ACHN (cell line): ENCODE data around the gene CDX2.
"Not testable (repeated sequence)": the region's sequence is repeated elsewhere in the genome, so short reads cannot be mapped to it uniquely, and the experiment has no call there.

ENCODE experiments used
- DNase-seq: peaks from one replicate; pipeline ENCODE4 v3.0.0-alpha.2; 2015
- in situ Hi-C: cut with HindIII; loops from 2 replicates; pipeline ENCODE4 v1.10.0; 2017; ENCODE audit warnings: low sequenced_read_pairs, low pct_ligation_motif_present, low pct_unique_long_range_greater_than_20kb

The CDX2 gene, protein sequence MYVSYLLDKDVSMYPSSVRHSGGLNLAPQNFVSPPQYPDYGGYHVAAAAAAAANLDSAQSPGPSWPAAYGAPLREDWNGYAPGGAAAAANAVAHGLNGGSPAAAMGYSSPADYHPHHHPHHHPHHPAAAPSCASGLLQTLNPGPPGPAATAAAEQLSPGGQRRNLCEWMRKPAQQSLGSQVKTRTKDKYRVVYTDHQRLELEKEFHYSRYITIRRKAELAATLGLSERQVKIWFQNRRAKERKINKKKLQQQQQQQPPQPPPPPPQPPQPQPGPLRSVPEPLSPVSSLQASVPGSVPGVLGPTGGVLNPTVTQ

DNA sequence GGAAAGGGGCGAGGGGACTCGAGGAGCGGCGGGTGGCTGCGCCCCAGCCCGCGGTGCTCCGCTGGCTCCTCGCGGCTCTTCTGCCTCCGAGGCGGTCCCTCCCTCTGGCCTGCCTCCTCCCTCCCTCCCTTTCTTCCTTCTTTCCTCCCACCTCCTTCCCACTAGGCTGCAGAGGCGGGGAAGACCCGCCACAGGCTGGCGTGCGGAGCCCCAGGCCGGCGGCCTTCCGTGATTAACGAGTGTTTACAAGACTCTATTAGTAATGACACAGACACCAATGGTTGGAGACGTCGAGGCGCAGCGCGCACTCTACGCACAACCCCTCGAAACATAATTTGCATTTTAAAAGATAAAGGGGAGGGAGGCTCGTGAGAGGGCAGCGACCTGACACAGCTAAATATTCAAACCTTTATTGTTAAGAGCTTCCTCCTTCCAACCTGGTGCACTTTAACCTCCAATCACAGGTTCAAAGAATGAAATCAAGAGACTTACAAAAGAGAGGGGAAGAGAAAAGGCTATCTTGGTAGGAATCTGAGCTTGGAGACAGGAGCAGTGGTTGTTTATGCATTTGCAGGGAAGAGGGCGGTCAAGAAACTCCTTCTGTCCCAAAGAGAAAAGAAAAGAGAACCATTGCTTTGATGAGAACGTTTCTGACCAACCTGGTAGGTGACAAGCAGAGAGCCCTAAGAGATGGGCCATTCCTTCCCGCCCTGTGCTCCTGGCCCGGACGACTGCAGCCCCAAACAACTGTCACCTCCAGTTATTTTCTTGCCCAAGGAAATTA lies at the start of gene CDX2:
Gene CDX2, minus strand, starts transcription at position 234 of the 784 bp plus-strand sequence. CDS start 309 bp downstream, outside the sequence.
- no peak for DNase-seq

DNA sequence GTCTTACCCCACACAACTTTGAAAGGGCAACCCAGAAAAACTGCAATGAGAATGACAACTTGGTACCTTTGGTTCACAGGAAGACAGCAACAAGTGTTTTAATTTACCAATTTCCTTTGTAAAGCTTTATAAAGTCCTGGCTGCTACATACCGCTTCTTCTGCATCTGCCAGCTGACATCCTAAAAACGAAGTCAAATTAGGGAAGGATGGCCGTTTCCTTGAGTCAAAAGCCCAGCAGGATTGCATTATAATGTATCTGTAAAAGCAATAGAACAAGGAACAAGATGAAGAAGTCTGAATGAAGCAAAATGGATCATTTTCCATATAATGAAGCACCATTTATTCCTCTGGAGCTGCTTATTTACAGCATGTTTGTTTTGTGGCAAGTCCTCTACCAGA lies 45.2 kb upstream of the CDX2 start:
- DNase-seq = no peak
- in situ Hi-C loops = no loop called here

More for the DNA sequence above, at the start of gene CDX2:
- in situ Hi-C loops = no loop called here

DNA sequence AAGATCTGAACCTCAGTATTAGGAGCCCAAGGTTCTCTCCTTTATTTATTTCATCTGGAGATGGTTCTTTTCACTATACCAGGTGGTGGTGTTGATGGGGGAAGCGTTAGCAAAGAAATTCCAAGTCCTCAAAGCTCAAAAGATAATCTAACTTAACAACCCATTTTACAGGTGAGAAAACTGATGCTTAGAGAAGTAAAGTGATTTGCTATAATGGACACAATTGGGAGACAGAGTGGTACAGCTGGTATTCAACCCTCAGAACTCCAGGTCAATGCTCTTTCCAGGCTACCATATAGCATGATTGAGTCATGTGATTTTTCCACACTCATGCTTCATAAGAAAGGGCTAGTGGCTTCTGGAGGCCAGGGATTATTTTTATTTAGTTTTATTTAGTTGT lies 44.4 kb upstream of the CDX2 start:
- in situ Hi-C loops = no loop called here
- no peak for DNase-seq

DNA sequence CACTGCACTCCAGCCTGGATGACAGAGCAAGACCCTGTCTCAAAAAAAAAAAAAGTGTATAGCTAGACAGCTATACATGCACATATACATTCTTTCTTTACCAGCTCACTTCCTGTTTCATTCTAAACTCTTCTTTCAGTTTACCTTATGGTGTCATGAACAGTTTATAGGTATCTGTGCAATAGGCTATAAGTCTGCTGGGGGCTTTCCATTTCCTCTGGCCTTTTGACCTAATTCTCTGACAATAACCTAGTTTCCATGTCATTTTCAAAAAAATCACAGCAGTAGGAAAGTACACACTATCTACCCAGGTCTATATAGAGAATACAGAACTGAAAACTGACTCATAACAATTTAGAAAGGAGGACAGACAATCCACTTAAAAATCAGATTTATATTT lies 43.8 kb upstream of the CDX2 start:
- in situ Hi-C loops = no loop called here
- no peak for DNase-seq

DNA sequence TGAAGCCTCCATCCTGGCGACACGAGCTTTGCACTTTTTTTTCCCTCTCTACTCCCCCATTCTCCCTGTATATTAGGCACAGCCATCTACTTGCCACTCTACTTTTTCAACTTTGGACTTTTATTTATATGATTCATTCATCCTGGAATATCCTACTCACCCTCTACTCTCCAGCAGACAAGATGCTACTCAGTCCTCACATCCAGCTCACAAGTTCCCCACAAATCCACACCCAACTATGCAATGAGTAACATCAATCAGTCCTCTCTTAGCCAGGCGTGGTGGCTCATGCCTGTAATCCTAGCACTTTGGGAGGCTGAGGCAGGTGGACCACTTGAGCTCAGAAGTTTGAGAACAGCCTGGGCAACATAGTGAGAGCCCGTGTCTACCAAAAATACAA lies 43.3 kb upstream of the CDX2 start:
- no peak for DNase-seq
- in situ Hi-C loops = no loop called here

DNA sequence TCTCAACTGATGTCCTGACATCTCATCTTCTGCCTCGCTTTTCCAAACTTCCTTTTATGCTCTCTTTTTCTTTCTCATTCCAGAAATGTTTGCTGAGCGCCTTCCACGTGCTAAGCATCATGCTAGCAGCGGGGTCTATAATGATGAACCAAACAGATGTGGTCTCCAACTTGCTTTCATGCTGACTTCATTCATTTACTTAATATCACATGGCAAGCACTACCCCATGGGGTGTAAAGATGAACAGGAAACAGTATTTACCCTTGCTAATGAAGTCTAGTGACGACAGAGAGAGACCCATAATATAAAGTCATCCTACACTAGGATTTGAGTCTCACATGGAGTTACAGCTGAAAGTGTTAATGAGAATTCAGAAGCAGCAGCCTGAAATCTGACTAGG lies 40.9 kb upstream of the CDX2 start:
- in situ Hi-C loops = no loop called here

DNA sequence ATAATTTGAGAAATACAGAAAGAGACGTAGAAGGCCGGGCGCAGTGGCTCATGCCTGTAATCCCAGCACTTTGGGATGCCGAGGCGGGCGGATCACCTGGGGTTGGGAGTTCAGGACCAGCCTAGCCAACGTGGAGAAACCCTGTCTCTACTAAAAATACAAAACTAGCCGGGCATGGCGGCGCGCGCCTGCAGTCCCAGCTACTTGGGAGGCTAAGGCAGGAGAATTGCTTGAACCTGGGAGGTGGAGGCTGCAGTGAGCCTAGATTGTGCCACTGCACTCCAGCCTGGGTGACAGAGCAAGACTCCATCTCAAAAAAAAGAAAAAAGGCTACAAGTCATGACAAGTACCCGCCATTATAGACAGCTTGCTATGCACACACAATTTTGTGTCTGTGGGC lies 35.9 kb upstream of the CDX2 start:
- DNase-seq, in situ Hi-C loops: not testable (repeated sequence)

More for the DNA sequence above, 40.9 kb upstream of the CDX2 start:
- DNase-seq = no peak

DNA sequence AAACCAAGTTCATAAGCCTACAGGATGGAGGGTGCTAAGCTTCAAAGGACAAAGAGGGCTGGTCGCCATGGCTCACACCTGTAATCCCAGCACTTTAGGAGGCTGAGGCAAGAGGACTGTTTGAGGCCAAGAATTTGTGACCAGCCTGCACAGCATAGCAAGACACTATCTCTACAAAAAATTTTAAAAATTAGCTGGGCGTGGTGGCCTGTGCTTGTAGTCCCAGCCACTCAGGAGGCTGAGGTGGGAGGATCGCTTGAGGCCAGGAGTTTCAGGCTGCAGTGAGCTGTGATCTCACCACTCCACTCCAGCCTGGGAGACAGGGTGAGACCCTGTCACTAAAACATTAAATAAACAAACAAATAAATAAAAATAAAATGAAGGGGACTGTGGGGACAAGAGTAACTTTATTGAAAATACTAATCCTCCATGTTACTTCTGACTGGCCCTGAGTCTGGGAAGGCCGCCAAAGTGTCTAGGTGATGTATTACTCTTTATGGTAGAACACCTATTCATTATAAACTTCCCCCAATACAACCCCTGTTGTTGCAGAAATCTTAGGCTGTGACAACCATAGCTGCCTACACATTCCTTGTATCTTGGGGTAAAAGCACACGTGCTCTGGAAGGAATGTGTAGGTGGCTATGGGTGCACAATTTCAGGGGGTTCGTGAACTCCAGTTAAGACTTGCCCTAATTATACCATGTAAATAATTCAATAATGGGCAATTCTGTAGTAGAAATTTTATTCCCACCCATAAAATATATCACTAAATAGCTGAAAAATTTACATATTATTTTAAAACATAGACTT lies 34.0 kb upstream of the CDX2 start:
- in situ Hi-C loops = no loop called here
- DNase-seq = no peak

DNA sequence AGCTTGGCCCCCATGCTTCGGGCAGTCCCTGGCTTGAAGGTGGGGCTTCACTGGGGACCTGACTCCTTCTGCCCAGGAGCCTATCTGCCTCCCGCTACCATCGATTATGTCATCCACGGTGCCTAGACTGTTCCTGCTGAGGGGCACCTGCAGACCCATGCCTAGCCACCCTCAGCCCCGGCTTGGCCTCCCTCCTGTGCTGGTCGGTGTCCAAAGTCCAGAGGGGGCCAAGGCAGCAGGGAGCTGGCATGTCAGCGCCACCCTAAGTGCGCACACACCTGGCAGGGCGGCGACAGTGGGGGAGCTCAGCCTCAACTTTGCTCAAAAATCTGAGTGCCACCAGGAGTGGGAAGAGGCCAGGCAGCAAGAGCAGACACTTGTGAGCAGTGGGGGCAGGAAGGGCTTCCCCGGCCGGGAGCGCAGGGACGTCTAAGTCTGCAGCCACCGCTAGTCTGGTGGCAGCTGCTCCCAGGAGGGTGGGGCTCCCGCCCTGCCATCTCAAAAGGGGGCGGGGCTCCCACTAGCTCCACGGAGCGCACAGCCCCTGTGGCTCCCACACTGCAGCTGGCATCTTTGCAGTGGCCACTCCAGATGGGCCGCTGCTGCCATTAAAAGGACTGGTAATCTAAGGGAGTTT lies 32.8 kb upstream of the CDX2 start:
- no peak for DNase-seq
- in situ Hi-C loops = no loop called here

DNA sequence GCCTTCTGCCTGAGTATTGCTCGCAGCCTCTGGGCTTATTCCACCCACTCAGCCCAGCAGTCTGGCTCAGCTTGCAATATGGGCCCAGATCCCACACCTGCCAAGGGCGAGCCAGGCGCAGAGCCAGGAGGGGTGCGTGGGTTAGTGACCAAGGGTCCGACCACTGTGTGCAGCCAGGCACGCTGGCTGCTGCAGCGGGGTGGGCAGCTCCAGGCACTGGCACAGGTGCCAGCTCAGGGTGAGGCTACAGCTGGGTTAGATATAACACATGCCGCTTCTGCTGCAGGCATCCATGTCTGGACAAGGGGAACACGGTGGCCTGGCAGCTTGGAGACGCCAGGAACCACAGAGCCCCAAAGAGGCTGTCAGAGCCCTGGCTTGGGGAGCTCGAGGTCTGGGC lies 31.9 kb upstream of the CDX2 start:
- no peak for DNase-seq
- in situ Hi-C loops = no loop called here

DNA sequence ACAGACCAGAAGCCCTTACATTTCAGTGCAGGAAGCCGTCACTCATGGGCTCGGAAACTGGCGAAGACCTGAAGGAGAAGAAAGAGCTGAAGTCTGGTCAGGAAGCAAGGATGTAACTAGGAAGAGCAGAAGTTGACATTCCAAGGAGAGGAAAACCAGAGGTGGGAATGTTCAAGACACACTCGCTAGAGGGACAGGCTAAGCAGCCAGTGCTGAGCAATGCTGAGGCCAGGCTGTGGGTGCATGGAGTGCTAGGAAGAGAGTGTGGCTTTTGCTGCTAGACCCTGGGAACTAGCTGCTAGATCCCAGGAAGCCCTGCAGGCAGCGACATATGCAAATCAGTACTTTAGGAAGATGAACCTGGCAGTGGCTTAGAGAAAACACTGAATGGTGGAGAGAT lies 31.5 kb upstream of the CDX2 start:
- no peak for DNase-seq
- in situ Hi-C loops = no loop called here

DNA sequence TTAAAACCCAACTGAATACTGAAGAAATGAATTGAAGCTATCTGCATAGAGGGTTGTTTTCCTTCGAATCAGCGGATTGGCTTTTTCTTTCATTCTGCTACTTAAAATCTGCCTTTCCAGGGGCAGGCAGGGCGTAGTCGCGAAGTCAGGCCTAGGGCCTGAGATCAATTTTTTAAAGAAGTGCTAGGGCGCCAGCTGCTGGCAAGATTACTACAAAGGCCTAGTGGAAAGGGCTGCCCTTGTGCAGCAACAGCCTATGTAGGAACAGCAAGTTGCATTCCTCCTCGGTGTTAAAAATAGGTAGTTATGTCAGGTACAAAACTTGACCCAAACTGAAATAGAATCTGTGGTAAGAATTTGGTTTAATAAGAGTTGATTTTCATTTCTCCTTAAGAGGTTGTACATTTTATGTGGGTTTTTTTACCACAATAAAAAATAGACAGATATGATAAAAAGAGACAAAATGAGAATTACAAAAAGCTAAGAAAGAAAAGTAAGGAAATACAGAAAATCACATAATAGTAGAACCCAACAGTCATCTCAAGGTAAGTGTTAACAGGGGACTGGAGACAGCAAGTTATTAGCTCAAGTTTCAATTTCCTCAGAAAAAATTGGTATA lies 28.9 kb upstream of the CDX2 start:
- in situ Hi-C loops = no loop called here
- peak; percentile 24 for DNase-seq

DNA sequence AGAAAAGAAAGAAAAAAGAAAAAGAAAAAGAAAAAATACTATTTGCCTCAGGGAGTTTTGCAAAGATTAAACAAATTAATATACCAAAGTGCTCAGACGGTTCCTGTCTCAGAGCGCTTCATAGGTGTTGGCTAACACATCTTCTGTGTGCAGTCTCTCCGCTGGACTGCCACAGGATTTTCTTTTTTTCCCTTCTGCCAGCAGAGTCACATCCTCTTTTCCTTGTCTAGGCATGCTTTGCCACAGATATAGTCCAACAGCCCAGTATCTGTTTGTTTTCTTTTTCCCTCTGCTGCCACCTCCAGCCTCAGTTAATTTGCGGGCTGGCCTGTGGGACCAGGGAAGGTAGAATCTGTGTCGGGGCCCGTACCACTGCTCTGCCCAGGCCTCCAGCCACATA lies 22.8 kb upstream of the CDX2 start:
- DNase-seq = no peak
- in situ Hi-C loops = no loop called here

DNA sequence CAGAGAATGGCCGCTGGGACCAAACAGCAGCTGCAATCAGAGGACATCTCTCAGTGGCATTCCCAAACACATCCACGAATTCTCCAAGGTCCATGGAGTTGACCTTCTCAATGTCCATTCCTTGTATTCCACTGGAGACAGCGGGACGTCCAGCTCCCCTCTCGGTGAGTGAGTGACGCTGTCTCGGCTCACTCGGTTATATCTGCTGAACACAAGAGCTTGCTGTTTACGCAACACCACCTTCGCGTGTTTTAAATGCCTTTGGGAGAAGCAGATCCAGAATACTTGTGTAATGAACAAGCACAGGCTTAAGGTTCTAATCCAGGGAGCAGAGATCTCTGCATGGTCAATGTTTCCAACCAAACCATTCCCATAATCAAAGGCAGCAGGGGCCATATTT lies 19.4 kb upstream of the CDX2 start, which contains the start of gene URAD:
Gene URAD, minus strand, starts transcription at position 174 of the 400 bp plus-strand sequence. Its CDS starts 56 bp downstream, at position 118.
- DNase-seq = no peak
- in situ Hi-C loops = no loop called here

DNA sequence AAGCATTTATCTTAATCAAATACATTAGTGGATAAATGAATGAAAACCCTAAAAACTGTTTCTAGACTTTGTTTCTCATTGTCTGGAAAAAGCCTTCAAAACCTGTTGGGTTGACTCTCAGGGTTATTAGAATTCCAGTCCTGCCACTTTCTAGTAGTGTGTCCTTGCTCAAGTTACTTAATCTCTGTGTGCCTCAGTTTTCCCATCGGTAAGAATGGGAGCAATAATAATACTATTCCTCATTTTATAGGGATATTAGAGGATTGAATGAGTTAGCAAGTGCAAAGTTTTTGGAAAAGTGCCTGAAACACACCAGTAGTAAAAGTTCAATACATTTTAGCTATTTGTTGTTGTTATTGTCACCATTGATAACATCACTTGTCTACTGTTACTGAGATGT lies 16.5 kb upstream of the CDX2 start:
- in situ Hi-C loops = no loop called here
- no peak for DNase-seq

DNA sequence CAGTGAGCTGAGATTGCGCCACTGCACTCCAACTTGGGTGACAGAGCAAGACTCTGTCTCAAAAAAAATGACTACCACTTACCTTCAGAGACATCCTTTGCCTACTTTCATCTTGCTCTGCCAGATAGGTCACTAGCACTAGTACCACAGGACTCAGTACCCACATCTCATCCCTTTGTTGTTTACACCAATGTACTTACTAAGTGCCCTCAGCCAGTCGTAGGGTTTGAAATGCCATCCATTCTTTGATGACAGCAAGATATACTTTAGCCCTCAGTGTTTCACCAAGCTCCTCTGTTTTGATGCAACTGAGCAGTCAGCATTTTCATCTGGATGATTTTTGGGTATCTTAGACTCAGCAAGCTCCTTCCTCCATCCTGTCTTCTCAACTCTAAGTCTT lies 13.2 kb upstream of the CDX2 start:
- in situ Hi-C loops = no loop called here
- DNase-seq = no peak

DNA sequence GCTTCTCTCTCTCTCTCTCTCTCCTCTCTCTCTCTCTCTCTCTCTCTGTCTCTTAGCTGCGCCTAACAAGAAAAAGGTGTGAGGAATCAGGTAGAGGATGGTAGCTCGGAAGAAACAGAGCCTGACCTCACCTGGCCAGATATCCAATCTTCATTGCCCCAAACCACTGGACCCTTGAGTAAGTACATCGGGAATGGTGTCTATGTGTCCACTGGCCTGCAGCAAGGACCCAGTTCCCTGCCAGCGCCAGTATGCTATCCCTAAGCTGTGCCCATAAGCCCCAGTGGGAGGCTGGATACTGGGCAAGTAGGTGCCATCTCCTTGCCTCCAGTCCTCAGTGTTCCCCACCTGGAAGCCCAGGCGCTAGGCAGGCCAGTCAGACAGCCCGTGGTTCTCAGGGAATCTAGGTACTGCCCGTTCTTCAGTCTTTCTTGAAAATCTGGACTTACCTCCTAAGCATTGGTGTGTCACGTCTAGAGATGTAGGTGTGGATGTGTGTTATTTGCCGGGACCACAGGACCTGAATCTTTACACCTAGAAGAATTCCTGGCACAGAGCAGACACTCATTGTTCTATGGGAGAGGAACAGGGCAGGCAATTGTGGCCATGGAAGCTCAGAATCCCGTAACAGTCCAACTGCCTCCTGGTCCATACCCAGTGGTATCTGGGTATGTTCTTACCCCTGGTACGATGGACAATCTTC lies 12.0 kb upstream of the CDX2 start:
- no peak for DNase-seq
- in situ Hi-C loops = no loop called here
